Karpas-422 (cell line): ENCODE results near the gene CCDC71L. TPM values are rescaled to one million over a fixed set of nuclear protein-coding genes. Genes with fewer than 3 reads are reported as not detected.

Source experiments
- DNase-seq: peaks from one replicate; pipeline ENCODE4 v3.0.0-alpha.2; 2015
- H2AFZ ChIP-seq: fragments of 200-600 bp; sonication (generic); 2 replicates; pipeline ENCODE4 v1.6.1; 2014; ENCODE audit warnings: antibody characterized with exemption, low read length, mixed read lengths
- H3K27ac ChIP-seq: fragments of 200-600 bp; sonication (generic); 2 replicates; pipeline ENCODE4 v1.5.1; 2014; ENCODE audit warnings: mild to moderate bottlenecking, low read length, moderate library complexity
- H3K27me3 ChIP-seq: fragments of 200-600 bp; sonication (generic); 2 replicates; pipeline ENCODE4 v1.6.1; 2014; ENCODE audit warnings: low read length, mixed read lengths
- H3K36me3 ChIP-seq: fragments of 200-600 bp; sonication (generic); 2 replicates; pipeline ENCODE4 v1.6.1; 2014; ENCODE audit warnings: low read length, mixed read lengths; ENCODE audit not compliant: insufficient read depth
- H3K4me1 ChIP-seq: fragments of 200-600 bp; sonication (generic); 2 replicates; pipeline ENCODE4 v1.6.1; 2014; ENCODE audit warnings: mild to moderate bottlenecking, low read length, mixed read lengths
- H3K4me2 ChIP-seq: fragments of 200-600 bp; sonication (generic); 2 replicates; pipeline ENCODE4 v1.6.1; 2014; ENCODE audit warnings: low read length, low read depth, mild to moderate bottlenecking; ENCODE audit not compliant: poor library complexity, severe bottlenecking
- H3K4me3 ChIP-seq: fragments of 200-600 bp; sonication (generic); 2 replicates; pipeline ENCODE4 v1.5.1; 2014; ENCODE audit warnings: mild to moderate bottlenecking, antibody characterized with exemption, low read length, mixed read lengths
- H3K79me2 ChIP-seq: fragments of 200-600 bp; sonication (generic); 2 replicates; pipeline ENCODE4 v1.6.1; 2014; ENCODE audit warnings: mild to moderate bottlenecking, low read length, mixed read lengths
- H3K9ac ChIP-seq: fragments of 200-600 bp; sonication (generic); 2 replicates; pipeline ENCODE4 v1.6.0; 2014; ENCODE audit warnings: low read length
- H3K9me2 ChIP-seq: fragments of 200-600 bp; sonication (generic), shearing (Covaris generic); replicated peaks from 2 replicates; pipeline ENCODE4 v1.6.0; 2014; ENCODE audit warnings: mild to moderate bottlenecking, low read length, moderate library complexity; ENCODE audit not compliant: insufficient read depth
- H3K9me3 ChIP-seq: fragments of 300-700, 200-600 bp; sonication (generic); 2 replicates; pipeline ENCODE4 v1.6.1; 2014; ENCODE audit warnings: low read length, mixed read lengths
- H4K20me1 ChIP-seq: fragments of 200-600 bp; sonication (generic); 2 replicates; pipeline ENCODE4 v1.6.1; 2014; ENCODE audit warnings: mild to moderate bottlenecking, antibody characterized with exemption, low read length, low read depth; ENCODE audit not compliant: insufficient read depth
- total RNA-seq: library from RNA; depleted of rRNA; stranded (reverse); fragments of >200 nt; shearing (Covaris generic); gene quantifications from 2 replicates; pipeline ENCODE4 v1.2.3, GENCODE V29; 2014; ENCODE audit warnings: low replicate concordance

CCDC71L gene
- total RNA-seq, 1 experiment from 2014 or later, result 18.7 TPM

GRCh38 chr7:106625678-106626301 is 35.2 kb downstream of the CCDC71L start:
- Histone ChIP-seq H3K9ac (no peak overlapping the region), H3K27ac (no peak overlapping the region), H3K9me3 (no peaks in the 10 kb centered on the region), H3K27me3 (no peaks in the 10 kb centered on the region), H3K36me3 (no peaks in the 10 kb centered on the region), H3K79me2 (no peaks in the 10 kb centered on the region), H3K4me2 (no peak overlapping the region), H3K4me1 (no peaks in the 10 kb centered on the region), H3K9me2 (no peaks in the 10 kb centered on the region), H3K4me3 (no peak overlapping the region), H4K20me1 (no peaks in the 10 kb centered on the region), H2AFZ (no peak overlapping the region)
- no peak for DNase-seq

GRCh38 chr7:106623853-106624252 is 37.1 kb downstream of the CCDC71L start:
- H4K20me1 ChIP-seq, result no peaks in the 10 kb centered on the region
- no peak overlapping the region for H2AFZ ChIP-seq
- H3K9me2 ChIP-seq, result no peaks in the 10 kb centered on the region
- no peak overlapping the region for H3K27ac ChIP-seq
- no peak for DNase-seq
- no peaks in the 10 kb centered on the region for H3K27me3 ChIP-seq
- H3K4me3 ChIP-seq, result no peak overlapping the region
- no peaks in the 10 kb centered on the region for H3K79me2 ChIP-seq
- no peak overlapping the region for H3K4me2 ChIP-seq
- H3K9ac ChIP-seq, result no peak overlapping the region
- H3K4me1 ChIP-seq, result no peaks in the 10 kb centered on the region
- H3K9me3 ChIP-seq, result no peaks in the 10 kb centered on the region
- no peaks in the 10 kb centered on the region for H3K36me3 ChIP-seq

- DNase-seq, result no peak
- Histone ChIP-seq H3K36me3 (no peaks in the 10 kb centered on the region), H2AFZ (no peak overlapping the region), H3K9me3 (no peaks in the 10 kb centered on the region), H3K4me1 (no peaks in the 10 kb centered on the region), H3K4me2 (no peak overlapping the region), H3K79me2 (no peaks in the 10 kb centered on the region), H3K27ac (no peak overlapping the region), H3K4me3 (no peak overlapping the region), H3K9me2 (no peaks in the 10 kb centered on the region), H3K27me3 (no peaks in the 10 kb centered on the region), H3K9ac (no peak overlapping the region), H4K20me1 (no peaks in the 10 kb centered on the region)
Measured at GRCh38 chr7:106623315-106623660, 37.7 kb downstream of the CCDC71L start.

- H3K4me3 ChIP-seq, result no peak overlapping the region
- DNase-seq, result no peak
Measured at GRCh38 chr7:106622654-106623314, 38.2 kb downstream of the CCDC71L start.

GRCh38 chr7:106621393-106622132 is 39.4 kb downstream of the CCDC71L start:
- no peak overlapping the region for H3K4me2 ChIP-seq
- no peaks in the 10 kb centered on the region for H3K9me3 ChIP-seq
- no peak overlapping the region for H3K4me3 ChIP-seq
- H3K79me2 ChIP-seq, result no peaks in the 10 kb centered on the region
- H3K4me1 ChIP-seq, result no peaks in the 10 kb centered on the region
- no peaks in the 10 kb centered on the region for H3K9me2 ChIP-seq
- H3K36me3 ChIP-seq, result no peaks in the 10 kb centered on the region
- no peak for DNase-seq
- no peaks in the 10 kb centered on the region for H4K20me1 ChIP-seq
- H2AFZ ChIP-seq, result no peak overlapping the region
- H3K27me3 ChIP-seq, result no peaks in the 10 kb centered on the region
- no peak overlapping the region for H3K27ac ChIP-seq
- no peak overlapping the region for H3K9ac ChIP-seq

More at GRCh38 chr7:106622654-106623314, 38.2 kb downstream of the CCDC71L start:
- H3K9me3 ChIP-seq, result no peaks in the 10 kb centered on the region
- no peaks in the 10 kb centered on the region for H3K79me2 ChIP-seq
- no peak overlapping the region for H2AFZ ChIP-seq
- H3K9me2 ChIP-seq, result no peaks in the 10 kb centered on the region
- no peak overlapping the region for H3K9ac ChIP-seq
- H4K20me1 ChIP-seq, result no peaks in the 10 kb centered on the region
- H3K4me2 ChIP-seq, result no peak overlapping the region
- H3K27me3 ChIP-seq, result no peaks in the 10 kb centered on the region
- H3K36me3 ChIP-seq, result no peaks in the 10 kb centered on the region
- H3K27ac ChIP-seq, result no peak overlapping the region
- H3K4me1 ChIP-seq, result no peaks in the 10 kb centered on the region

- Histone ChIP-seq H4K20me1 (no peaks in the 10 kb centered on the region), H3K9me3 (no peaks in the 10 kb centered on the region), H3K4me2 (no peak overlapping the region), H3K9ac (no peak overlapping the region), H3K27ac (no peak overlapping the region), H3K9me2 (no peaks in the 10 kb centered on the region), H3K27me3 (no peaks in the 10 kb centered on the region), H3K4me3 (no peak overlapping the region), H3K36me3 (no peaks in the 10 kb centered on the region), H3K79me2 (no peaks in the 10 kb centered on the region), H2AFZ (no peak overlapping the region), H3K4me1 (no peaks in the 10 kb centered on the region)
- no peak for DNase-seq
Measured at GRCh38 chr7:106620676-106621075, 40.3 kb downstream of the CCDC71L start.

- DNase-seq, result no peak
- no peaks in the 10 kb centered on the region for H3K79me2 ChIP-seq
- H3K4me2 ChIP-seq, result no peak overlapping the region
- H3K9ac ChIP-seq, result no peak overlapping the region
- no peak overlapping the region for H3K27ac ChIP-seq
- H3K9me2 ChIP-seq, result no peaks in the 10 kb centered on the region
- H3K36me3 ChIP-seq, result no peaks in the 10 kb centered on the region
- no peaks in the 10 kb centered on the region for H3K9me3 ChIP-seq
- no peaks in the 10 kb centered on the region for H3K27me3 ChIP-seq
- no peak overlapping the region for H3K4me3 ChIP-seq
- H3K4me1 ChIP-seq, result no peaks in the 10 kb centered on the region
- H4K20me1 ChIP-seq, result no peaks in the 10 kb centered on the region
- H2AFZ ChIP-seq, result no peak overlapping the region
Measured at GRCh38 chr7:106620034-106620433, 40.9 kb downstream of the CCDC71L start.

- Histone ChIP-seq H3K4me3 (no peak overlapping the region), H3K36me3 (no peaks in the 10 kb centered on the region), H3K9ac (no peak overlapping the region), H3K4me1 (no peaks in the 10 kb centered on the region), H3K9me3 (no peaks in the 10 kb centered on the region), H2AFZ (no peak overlapping the region), H3K27me3 (no peaks in the 10 kb centered on the region), H3K4me2 (no peak overlapping the region), H4K20me1 (no peaks in the 10 kb centered on the region), H3K79me2 (no peaks in the 10 kb centered on the region), H3K9me2 (no peaks in the 10 kb centered on the region), H3K27ac (no peak overlapping the region)
- DNase-seq, result no peak
Measured at GRCh38 chr7:106619213-106619612, 41.7 kb downstream of the CCDC71L start.
